IMR-90 (cell line): ENCODE results near the gene SLC2A14. TPM values are rescaled to one million over a fixed set of nuclear protein-coding genes. Genes with fewer than 3 reads are reported as not detected.
A peak's percentile ranks its signal among the peaks of the same experiment; 100 is the strongest.

ENCODE experiments used
- ATAC-seq: fragments of 200-7000 bp; cut with Tn5 transposase; 2 replicates; pipeline ENCODE4 v1.9.1; 2020; ENCODE audit warnings: low read depth, mild to moderate bottlenecking, moderate library complexity
- BruUV-seq: library from RNA; stranded (reverse); fragments of 400-500 nt; replicated peaks from 2 replicates; lab custom pipeline; 2021; lab: Mats Ljungman, UMichigan
- CTCF ChIA-PET: fragments of 300-600 bp; formaldehyde crosslinking; extraction: SDS; loops from one replicate; lab custom pipeline; 2021; ENCODE audit warnings: antibody characterized with exemption; lab: Yijun Ruan, JAX
- POLR2A ChIA-PET: fragments of 300-600 bp; sonication (Branson Sonifier 250); formaldehyde crosslinking; loops from one replicate; lab custom pipeline; 2022; ENCODE audit warnings: antibody characterized with exemption; ENCODE audit not compliant: unreplicated experiment; lab: Charles Lee
- DNase-seq: peaks from one replicate; pipeline ENCODE4 v3.0.0; 2013
- H2AFZ ChIP-seq: replicated peaks from 2 replicates; pipeline ENCODE3; 2013; ENCODE audit warnings: low read length, mild to moderate bottlenecking; ENCODE audit not compliant: poor library complexity
- H2AK5ac ChIP-seq: 2 replicates; pipeline ENCODE4 v1.6.1; 2013; ENCODE audit warnings: low read depth, low read length, inconsistent platforms
- H2AK9ac ChIP-seq: replicated peaks from 2 replicates; pipeline ENCODE3; 2013; ENCODE audit warnings: mild to moderate bottlenecking, low read depth, low read length, moderate library complexity; ENCODE audit not compliant: poor library complexity
- H2BK120ac ChIP-seq: 2 replicates; pipeline ENCODE4 v1.6.1; 2013; ENCODE audit warnings: low read depth, low read length, inconsistent platforms
- H2BK15ac ChIP-seq: 3 replicates; pipeline ENCODE4 v1.6.1; 2013; ENCODE audit warnings: low read depth, low read length, inconsistent platforms
- H2BK20ac ChIP-seq: 2 replicates; pipeline ENCODE4 v1.6.1; 2013; ENCODE audit warnings: low read depth, mild to moderate bottlenecking, inconsistent platforms, low read length, moderate library complexity
- H2BK5ac ChIP-seq: 2 replicates; pipeline ENCODE4 v1.6.1; 2013; ENCODE audit warnings: mild to moderate bottlenecking, low read depth, low read length, inconsistent platforms; ENCODE audit not compliant: poor library complexity, severe bottlenecking
- H3K14ac ChIP-seq: replicated peaks from 2 replicates; pipeline ENCODE4 v1.6.1; 2013; ENCODE audit warnings: low read depth, low read length, inconsistent platforms
- H3K18ac ChIP-seq: 2 replicates; pipeline ENCODE4 v1.6.1; 2013; ENCODE audit warnings: low read depth, low read length, control low read depth
- H3K23ac ChIP-seq: 2 replicates; pipeline ENCODE4 v1.6.1; 2013; ENCODE audit warnings: low read depth, low read length, inconsistent platforms
- H3K27ac ChIP-seq: 2 replicates; pipeline ENCODE4 v1.5.1; 2013; ENCODE audit warnings: mild to moderate bottlenecking, control low read depth, low read length; ENCODE audit not compliant: insufficient read depth
- H3K27me3 ChIP-seq: 2 replicates; pipeline ENCODE4 v1.6.1; 2013; ENCODE audit warnings: low read length; ENCODE audit not compliant: control insufficient read depth, insufficient read depth
- H3K36me3 ChIP-seq: 2 replicates; pipeline ENCODE4 v1.6.1; 2013; ENCODE audit warnings: low read length, mixed read lengths; ENCODE audit not compliant: control insufficient read depth, insufficient read depth
- H3K4ac ChIP-seq: 2 replicates; pipeline ENCODE4 v1.6.1; 2013; ENCODE audit warnings: low read depth, low read length, inconsistent platforms
- H3K4me1 ChIP-seq: 2 replicates; pipeline ENCODE4 v1.6.1; 2013; ENCODE audit warnings: low read length, mixed read lengths; ENCODE audit not compliant: control insufficient read depth, insufficient read depth
- H3K4me2 ChIP-seq: 2 replicates; pipeline ENCODE4 v1.6.1; 2013; ENCODE audit warnings: low read depth, mild to moderate bottlenecking, control low read depth, low read length, moderate library complexity
- H3K4me3 ChIP-seq: 2 replicates; pipeline ENCODE4 v1.5.1; 2013; ENCODE audit warnings: low read depth, mild to moderate bottlenecking, control low read depth, low read length, moderate library complexity; ENCODE audit not compliant: insufficient read depth
- H3K56ac ChIP-seq: 2 replicates; pipeline ENCODE4 v1.6.1; 2013; ENCODE audit warnings: low read length, inconsistent platforms; ENCODE audit not compliant: insufficient read depth; ENCODE audit errors: extremely low read depth
- H3K79me1 ChIP-seq, 2 experiments: 2 replicates each; pipeline ENCODE4 v1.6.1; 2013; ENCODE audit warnings: low read length in 2 of 2, inconsistent platforms in 1 of 2, low read depth in 1 of 2
- H3K9ac ChIP-seq: 2 replicates; pipeline ENCODE4 v1.6.1; 2013; ENCODE audit warnings: low read depth, low read length, control low read depth
- H3K9me1 ChIP-seq: 2 replicates; pipeline ENCODE4 v1.6.1; 2013; ENCODE audit warnings: low read length, inconsistent platforms; ENCODE audit not compliant: insufficient read depth
- H3K9me3 ChIP-seq: 2 replicates; pipeline ENCODE4 v1.6.1; 2013; ENCODE audit warnings: low read length; ENCODE audit not compliant: control insufficient read depth, insufficient read depth
- H4K20me1 ChIP-seq: 2 replicates; pipeline ENCODE4 v1.6.1; 2013; ENCODE audit warnings: low read length, inconsistent platforms; ENCODE audit not compliant: insufficient read depth
- H4K5ac ChIP-seq: 2 replicates; pipeline ENCODE4 v1.6.1; 2013; ENCODE audit warnings: mild to moderate bottlenecking, low read depth, low read length, control low read depth
- H4K8ac ChIP-seq, 2 experiments: 2 replicates each; pipeline ENCODE4 v1.6.1; 2013; ENCODE audit warnings: low read depth in 2 of 2, low read length in 2 of 2, control low read depth in 1 of 2, inconsistent platforms in 1 of 2
- H4K91ac ChIP-seq: 2 replicates; pipeline ENCODE4 v1.6.1; 2013; ENCODE audit warnings: low read depth, low read length, inconsistent platforms; ENCODE audit not compliant: insufficient read depth
- MXI1 ChIP-seq: IDR thresholded peaks from 2 replicates; pipeline ENCODE4 v1.6.1; 2012; ENCODE audit warnings: low read depth, mild to moderate bottlenecking, low read length, moderate library complexity, borderline replicate concordance
- NFE2L2 ChIP-seq: fragments of 150-350 bp; IDR thresholded peaks from 2 replicates; pipeline ENCODE4 v1.6.1; 2016; ENCODE audit warnings: low read depth, mild to moderate bottlenecking, low read length
- WGBS, 2 experiments: methylation state at CpG; one replicate each; pipeline versions ENCODE4 v1.1.5 to v1.1.7; 2013; ENCODE audit warnings: missing lambda C conversion rate in 2 of 2; ENCODE audit not compliant: insufficient read length in 1 of 2; ENCODE audit errors: extremely low coverage in 2 of 2; 5-methylcytosine and 5-hydroxymethylcytosine counted together
- dilution Hi-C: fragments of 300-500 bp; cut with HindIII; formaldehyde crosslinking; loops from one replicate; pipeline ENCODE4 v1.14.3; 2018; ENCODE audit warnings: low sequenced_read_pairs; ENCODE audit not compliant: unreplicated experiment
- in situ Hi-C: fragments of 300-500 bp; cut with MboI; formaldehyde crosslinking; loops from 3 replicates; pipeline ENCODE4 v1.14.3; 2019; ENCODE audit warnings: low sequenced_read_pairs, inconsistent platforms, mixed read lengths
- intact Hi-C: fragments of 100-400 bp; cut with micrococcal nuclease; formaldehyde crosslinking; loops from 2 replicates; pipeline ENCODE4 v1.10.0; 2022
- polyA plus RNA-seq, 3 experiments: library from polyadenylated mRNA; depleted of rRNA; stranded (reverse); fragments of >200 nt; gene quantifications; 2 replicates each; pipeline ENCODE4 v1.2.3, GENCODE V29; 2012; ENCODE audit warnings: low replicate concordance in 1 of 3
- total RNA-seq: library from RNA; depleted of rRNA; stranded (reverse); fragments of >200 nt; gene quantifications from 2 replicates; pipeline ENCODE4 v1.2.3, GENCODE V29; 2012

SLC2A14 gene
- total and polyA plus RNA-seq, 2 of the 4 experiments (the other 2 are of a cell fraction): 0.05 TPM; not detected in 1

DNA sequence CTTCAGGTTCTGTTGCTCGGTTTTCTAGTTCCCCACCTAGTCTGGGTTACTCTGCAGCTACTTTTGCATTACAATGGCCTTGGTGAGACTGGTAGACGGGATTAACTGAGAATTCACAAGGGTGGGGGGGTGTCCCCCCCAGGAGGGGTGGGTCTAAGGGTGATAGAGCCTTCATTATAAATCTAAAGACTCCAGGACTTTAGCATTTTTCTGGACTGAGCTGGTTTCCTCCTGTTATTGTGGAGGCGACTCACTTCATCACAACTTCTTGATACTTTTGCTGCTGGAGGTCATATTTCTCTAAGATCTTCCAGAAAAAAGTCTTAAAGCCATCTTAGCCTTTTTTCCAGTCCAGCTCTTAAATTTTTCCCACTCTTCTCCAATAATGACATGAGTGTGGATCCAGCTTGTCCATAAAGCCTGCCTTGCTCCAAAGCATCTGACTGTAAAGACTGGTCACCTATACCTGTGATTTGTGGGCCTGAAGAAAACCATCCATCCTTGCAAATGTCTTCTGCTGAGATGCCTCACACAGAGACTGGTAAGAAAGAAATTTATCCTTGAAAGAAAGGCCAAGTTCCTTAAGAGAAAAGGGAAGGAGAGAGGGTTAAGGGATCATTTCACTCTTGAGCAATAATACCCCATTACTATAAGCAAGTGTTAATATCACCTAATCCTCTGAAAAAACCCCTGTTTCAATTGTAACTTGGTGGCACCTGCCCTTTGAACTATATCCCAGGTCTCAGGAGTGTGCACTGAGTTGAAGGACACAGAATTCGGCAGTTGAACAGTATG is 19.7 kb upstream of the SLC2A14 start:
- Histone ChIP-seq H3K9me3 (no peaks in the 10 kb centered on the region), H2BK5ac (no peak overlapping the region), H3K4me1 (peaks cover 6% of the 10 kb centered on the region), H3K36me3 (no peaks in the 10 kb centered on the region), H2BK120ac (no peak overlapping the region), H3K14ac (no peak overlapping the region), H3K4me3 (no peak overlapping the region), H3K56ac (no peak overlapping the region), H3K4me2 (no peak overlapping the region), H3K9me1 (no peaks in the 10 kb centered on the region), H3K23ac (no peak overlapping the region), H2AK9ac (no peak overlapping the region), H3K27me3 (no peaks in the 10 kb centered on the region), H2BK15ac (no peak overlapping the region), H2BK20ac (no peak overlapping the region), H3K9ac (no peak overlapping the region), H2AFZ (no peak overlapping the region), H3K18ac (0 out of 2 replicates have a peak overlapping the region, but pooled peaks have one; percentile 23), H3K79me1 (no peaks in the 10 kb centered on the region), H4K20me1 (no peaks in the 10 kb centered on the region), H2AK5ac (no peak overlapping the region), H4K5ac (no peak overlapping the region), H3K4ac (no peak overlapping the region), H4K91ac (no peak overlapping the region), H4K8ac (0 out of 4 replicates have a peak overlapping the region, but pooled peaks of 1 of the 2 experiments have one; percentile 47), H3K27ac (no peak overlapping the region)
- peak; percentile 19 for DNase-seq
- no peak for ATAC-seq
- in situ Hi-C loops: no loop called here
- intact Hi-C loops: no loop called here
- ChIA-PET CTCF (no interaction called here), POLR2A (no interaction called here)
- no TSS peak for BruUV-seq
- TF ChIP-seq NFE2L2 (no peak), MXI1 (no peak)
- dilution Hi-C loops: no loop called here
- 100% methylated on average over 1 of the region's 4 CpGs; no CpG with 5 or more reads in 1 of the 2 experiments for WGBS, 2 experiments
